Kidney (tissue), 14 donors: ENCODE data around the gene RPA1. TPM values are rescaled to one million over a fixed set of nuclear protein-coding genes. Genes with fewer than 3 reads are reported as not detected.

Source experiments
- DNase-seq, 5 donors: peaks; one replicate each; pipeline ENCODE4 v3.0.0-alpha.2; 2013 to 2020
- FAIRE-seq: peaks from 2 replicates; lab custom pipeline; 2012; peaks lifted over from hg19 to GRCh38; lab: Jason Lieb, UNC
- H3K27ac ChIP-seq, 2 donors: one replicate each; pipeline ENCODE4 v1.7.0; 2013; ENCODE audit warnings: low read depth in 2 of 2, low read length in 2 of 2, inconsistent platforms in 1 of 2
- H3K27me3 ChIP-seq: one replicate; pipeline ENCODE4 v1.7.1; 2013; ENCODE audit warnings: low read length, inconsistent platforms; ENCODE audit not compliant: control insufficient read depth, insufficient read depth
- H3K36me3 ChIP-seq, 3 donors: one replicate each; pipeline versions ENCODE4 v1.7.0 to v1.7.1; 2013; ENCODE audit warnings: low read length in 3 of 3, control low read depth in 1 of 3, inconsistent platforms in 1 of 3; ENCODE audit not compliant: insufficient read depth in 3 of 3, control insufficient read depth in 2 of 3
- H3K4me1 ChIP-seq, 3 donors: one replicate each; pipeline versions ENCODE4 v1.7.0 to v1.7.1; 2013; ENCODE audit warnings: low read length in 3 of 3, inconsistent platforms in 1 of 3, low read depth in 1 of 3; ENCODE audit not compliant: control insufficient read depth in 2 of 3, insufficient read depth in 2 of 3
- H3K4me3 ChIP-seq, 3 donors: one replicate each; pipeline versions ENCODE4 v1.7.0 to v1.8.1; 2013; ENCODE audit warnings: low read length in 3 of 3, control low read depth in 1 of 3, inconsistent platforms in 1 of 3
- H3K9ac ChIP-seq, 3 donors: one replicate each; pipeline versions ENCODE4 v1.7.0 to v1.7.1; 2013; ENCODE audit warnings: low read length in 3 of 3, control low read depth in 1 of 3, inconsistent platforms in 1 of 3
- H3K9me3 ChIP-seq, 3 donors: one replicate each; pipeline versions ENCODE4 v1.7.0 to v1.7.1; 2013; ENCODE audit warnings: low read length in 3 of 3, control low read depth in 1 of 3, inconsistent platforms in 1 of 3; ENCODE audit not compliant: control insufficient read depth in 2 of 3, insufficient read depth in 1 of 3
- intact Hi-C: fragments of 100-400 bp; cut with DNase I; formaldehyde crosslinking; loops from one replicate; pipeline ENCODE4 v1.11.1; 2022
- polyA plus RNA-seq: library from polyadenylated mRNA; stranded (reverse); fragments of 350-450 nt; fragmentation: Illumina TruSeq; extraction: RNeasy Lipid Tissue Mini Kit (QIAGEN cat#74804); gene quantifications from one replicate; pipeline ENCODE4 v1.2.3, GENCODE V29; 2014; ENCODE audit warnings: low read depth, low replicate concordance; ENCODE audit not compliant: insufficient read depth
- total RNA-seq: library from RNA; stranded (reverse); fragmentation: NEBNext Ultra II Directional; extraction: Animal tissue kit (Norgen Biotek cat#: 25700); gene quantifications from one replicate; pipeline ENCODE4 v1.2.1, GENCODE V29; 2021
- TF ChIP-seq, protein P1 (sequence below): IDR thresholded peaks from 3 replicates; pipeline ENCODE4 v1.5.1; 2012; ENCODE audit warnings: mild to moderate bottlenecking, moderate library complexity, borderline replicate concordance; ENCODE audit not compliant: insufficient read depth; ENCODE audit errors: extremely low read depth
- donor health status: control.
- donor health status: control.
- donor health status: control.
- donor health status: control.
- donor health status: control.
- donor health status: DM: yes; HTN: yes; CAD: no.
- donor health status: Normal renal cell carcinoma (clear cell type).

Gene RPA1
- total and polyA plus RNA-seq, 2 donors from 2014 or later, result 26.1 to 89.0 TPM

- no peak overlapping the region for H3K4me3 ChIP-seq
- no peaks in the 10 kb centered on the region for H3K36me3 ChIP-seq
- no peaks in the 10 kb centered on the region for H3K9me3 ChIP-seq
- no peaks in the 10 kb centered on the region for H3K27me3 ChIP-seq
- no peak for FAIRE-seq
- intact Hi-C loops, result no loop called here
- H3K27ac ChIP-seq, result no peak overlapping the region
- TF ChIP-seq, protein P1, sequence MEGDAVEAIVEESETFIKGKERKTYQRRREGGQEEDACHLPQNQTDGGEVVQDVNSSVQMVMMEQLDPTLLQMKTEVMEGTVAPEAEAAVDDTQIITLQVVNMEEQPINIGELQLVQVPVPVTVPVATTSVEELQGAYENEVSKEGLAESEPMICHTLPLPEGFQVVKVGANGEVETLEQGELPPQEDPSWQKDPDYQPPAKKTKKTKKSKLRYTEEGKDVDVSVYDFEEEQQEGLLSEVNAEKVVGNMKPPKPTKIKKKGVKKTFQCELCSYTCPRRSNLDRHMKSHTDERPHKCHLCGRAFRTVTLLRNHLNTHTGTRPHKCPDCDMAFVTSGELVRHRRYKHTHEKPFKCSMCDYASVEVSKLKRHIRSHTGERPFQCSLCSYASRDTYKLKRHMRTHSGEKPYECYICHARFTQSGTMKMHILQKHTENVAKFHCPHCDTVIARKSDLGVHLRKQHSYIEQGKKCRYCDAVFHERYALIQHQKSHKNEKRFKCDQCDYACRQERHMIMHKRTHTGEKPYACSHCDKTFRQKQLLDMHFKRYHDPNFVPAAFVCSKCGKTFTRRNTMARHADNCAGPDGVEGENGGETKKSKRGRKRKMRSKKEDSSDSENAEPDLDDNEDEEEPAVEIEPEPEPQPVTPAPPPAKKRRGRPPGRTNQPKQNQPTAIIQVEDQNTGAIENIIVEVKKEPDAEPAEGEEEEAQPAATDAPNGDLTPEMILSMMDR, result no peak
- no peak overlapping the region for H3K9ac ChIP-seq
- no peaks in the 10 kb centered on the region for H3K4me1 ChIP-seq
- DNase-seq, result no peak
These were observed 37.0 kb upstream of the RPA1 start for GRCh38 chr17:1792495-1793446.

- H3K9me3 ChIP-seq, result no peaks in the 10 kb centered on the region
- no peaks in the 10 kb centered on the region for H3K4me1 ChIP-seq
- H3K36me3 ChIP-seq, result no peaks in the 10 kb centered on the region
- H3K4me3 ChIP-seq, result no peak overlapping the region
- DNase-seq (no peak), FAIRE-seq (no peak)
- intact Hi-C loops, result no loop called here
- TF ChIP-seq, protein P1, result no peak
- no peak overlapping the region for H3K27ac ChIP-seq
- H3K9ac ChIP-seq, result no peak overlapping the region
- H3K27me3 ChIP-seq, result no peaks in the 10 kb centered on the region
These were observed 36.4 kb upstream of the RPA1 start for GRCh38 chr17:1793447-1793806.

DNA sequence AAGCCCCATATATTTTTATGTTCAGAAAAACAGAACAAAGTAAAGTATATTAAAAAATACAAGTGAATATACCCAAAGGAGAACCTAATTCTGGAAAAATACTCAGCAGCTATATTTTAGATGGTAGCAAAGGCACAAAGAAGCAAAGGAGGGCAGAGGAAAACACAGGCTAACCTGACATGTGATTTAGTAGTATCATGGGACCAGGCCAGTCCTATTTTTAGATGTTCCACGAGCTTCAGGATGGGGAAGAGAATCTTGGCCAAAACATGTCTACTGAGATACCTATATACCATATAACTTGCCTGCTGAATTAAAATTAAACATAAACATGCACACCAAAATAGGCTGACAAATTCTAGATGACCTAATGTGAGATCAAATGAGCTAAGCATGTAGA is 33.0 kb upstream of the RPA1 start:
- no peaks in the 10 kb centered on the region for H3K27me3 ChIP-seq
- no peaks in the 10 kb centered on the region for H3K4me1 ChIP-seq
- no peak overlapping the region for H3K9ac ChIP-seq
- H3K9me3 ChIP-seq, result no peaks in the 10 kb centered on the region
- intact Hi-C loops, result no loop called here
- DNase-seq, result no peak
- peaks cover 0 to 14% (median 5%) of the 10 kb centered on the region in 3 donors for H3K36me3 ChIP-seq
- no peak for FAIRE-seq
- H3K4me3 ChIP-seq, result no peak overlapping the region
- H3K27ac ChIP-seq, result no peak overlapping the region
- TF ChIP-seq, protein P1, result no peak
